Mesenchymal stem cell (in vitro differentiated cells and primary cell): ENCODE results near the gene RASD1.

ENCODE experiments used
- DNase-seq: peaks from one replicate; pipeline ENCODE4 v3.0.0-alpha.2; 2013
- H2AFZ ChIP-seq: one replicate; pipeline ENCODE4 v1.6.1; 2013; ENCODE audit warnings: low read depth, mild to moderate bottlenecking, control low read depth, inconsistent platforms, low read length, moderate library complexity
- H2AK5ac ChIP-seq: 2 replicates; pipeline ENCODE4 v1.6.1; 2013; ENCODE audit warnings: low read length, moderate library complexity, mild to moderate bottlenecking, inconsistent platforms; ENCODE audit not compliant: severe bottlenecking
- H2BK120ac ChIP-seq: one replicate; pipeline ENCODE4 v1.6.1; 2013; ENCODE audit warnings: low read depth, mild to moderate bottlenecking, inconsistent platforms, low read length, moderate library complexity
- H2BK12ac ChIP-seq, 2 experiments: one replicate each; pipeline ENCODE4 v1.6.1; 2013; ENCODE audit warnings: inconsistent platforms in 2 of 2, low read length in 2 of 2, mild to moderate bottlenecking in 2 of 2, moderate library complexity in 2 of 2, control low read depth in 1 of 2
- H2BK15ac ChIP-seq: one replicate; pipeline ENCODE4 v1.6.1; 2013; ENCODE audit warnings: mild to moderate bottlenecking, low read depth, inconsistent platforms; ENCODE audit not compliant: poor library complexity, severe bottlenecking
- H2BK5ac ChIP-seq: 2 replicates; pipeline ENCODE4 v1.6.1; 2013; ENCODE audit warnings: low read depth, mild to moderate bottlenecking, low read length, control low read depth, inconsistent platforms; ENCODE audit not compliant: poor library complexity, severe bottlenecking
- H3K14ac ChIP-seq, 2 experiments: one replicate each; pipeline ENCODE4 v1.6.1; 2013; ENCODE audit warnings: inconsistent platforms in 2 of 2, low read length in 2 of 2, control low read depth in 1 of 2, mild to moderate bottlenecking in 1 of 2, moderate library complexity in 1 of 2
- H3K18ac ChIP-seq, 2 experiments: one replicate each; pipeline ENCODE4 v1.6.1; 2013; ENCODE audit warnings: inconsistent platforms in 2 of 2, low read length in 2 of 2, control low read depth in 1 of 2, low read depth in 1 of 2, mild to moderate bottlenecking in 1 of 2
- H3K23ac ChIP-seq, 2 experiments: one replicate each; pipeline ENCODE4 v1.6.1; 2013; ENCODE audit warnings: inconsistent platforms in 2 of 2, low read length in 2 of 2, mild to moderate bottlenecking in 2 of 2, moderate library complexity in 2 of 2, control low read depth in 1 of 2
- H3K27ac ChIP-seq: 2 replicates; pipeline ENCODE4 v1.5.1; 2013; ENCODE audit warnings: mild to moderate bottlenecking, moderate library complexity, low read length, control low read depth, inconsistent platforms; ENCODE audit not compliant: poor library complexity, severe bottlenecking
- H3K27me3 ChIP-seq, 2 experiments: 2 replicates each; pipeline versions ENCODE4 v1.6.1 to v1.7.0; 2013; ENCODE audit warnings: low read length in 2 of 2, mild to moderate bottlenecking in 2 of 2, moderate library complexity in 2 of 2, control low read depth in 1 of 2, inconsistent platforms in 1 of 2; ENCODE audit not compliant: control insufficient read depth in 1 of 2, insufficient read depth in 1 of 2
- H3K36me3 ChIP-seq, 2 experiments: 2 replicates each; pipeline versions ENCODE4 v1.6.1 to v1.7.0; 2013; ENCODE audit warnings: low read length in 2 of 2, control low read depth in 1 of 2, inconsistent platforms in 1 of 2, low read depth in 1 of 2, mild to moderate bottlenecking in 1 of 2; ENCODE audit not compliant: insufficient read depth in 2 of 2, control insufficient read depth in 1 of 2
- H3K4ac ChIP-seq, 2 experiments: one replicate each; pipeline ENCODE4 v1.6.1; 2013; ENCODE audit warnings: inconsistent platforms in 2 of 2, low read length in 2 of 2, mild to moderate bottlenecking in 2 of 2, moderate library complexity in 2 of 2, control low read depth in 1 of 2, low read depth in 1 of 2
- H3K4me1 ChIP-seq: 2 replicates; pipeline ENCODE4 v1.6.1; 2013; ENCODE audit warnings: low read depth, low read length, control low read depth; ENCODE audit not compliant: control insufficient read depth, insufficient read depth
- H3K4me2 ChIP-seq: 2 replicates; pipeline ENCODE4 v1.6.1; 2013; ENCODE audit warnings: low read length, mild to moderate bottlenecking, inconsistent platforms; ENCODE audit not compliant: poor library complexity, severe bottlenecking
- H3K4me3 ChIP-seq, 2 experiments: 2 replicates each; pipeline versions ENCODE4 v1.5.1 to v1.7.0; 2013; ENCODE audit warnings: low read length in 2 of 2, mild to moderate bottlenecking in 2 of 2, control low read depth in 1 of 2, low read depth in 1 of 2; ENCODE audit not compliant: insufficient read depth in 1 of 2
- H3K79me1 ChIP-seq: replicated peaks from 2 replicates; pipeline ENCODE4 v1.6.1; 2013; ENCODE audit warnings: mild to moderate bottlenecking, control low read depth, low read length, inconsistent platforms; ENCODE audit not compliant: poor library complexity, severe bottlenecking
- H3K9ac ChIP-seq: 2 replicates; pipeline ENCODE4 v1.7.0; 2013; ENCODE audit warnings: mild to moderate bottlenecking, low read length, moderate library complexity
- H3K9me3 ChIP-seq: 2 replicates; pipeline ENCODE4 v1.7.0; 2013; ENCODE audit warnings: mild to moderate bottlenecking, low read length; ENCODE audit not compliant: control insufficient read depth
- H4K8ac ChIP-seq: one replicate; pipeline ENCODE4 v1.6.1; 2013; ENCODE audit warnings: inconsistent platforms, mild to moderate bottlenecking, low read length, moderate library complexity
- H4K91ac ChIP-seq: one replicate; pipeline ENCODE4 v1.6.1; 2013; ENCODE audit warnings: mild to moderate bottlenecking, low read length, inconsistent platforms
- WGBS: methylation state at CpG from one replicate; pipeline ENCODE4 v1.1.7; 2013; ENCODE audit warnings: mixed read lengths; 5-methylcytosine and 5-hydroxymethylcytosine counted together

Gene RASD1

GRCh38 chr17:17446666-17447155, 49.5 kb downstream of the RASD1 start:
- DNase-seq: no peak
- Histone ChIP-seq H2BK5ac (peak overlapping the region; percentile 47), H3K4me1 (peaks cover 18% of the 10 kb centered on the region), H3K9me3 (no peaks in the 10 kb centered on the region), H3K4ac (no peak overlapping the region), H3K18ac (no peak overlapping the region), H2AK5ac (peak overlapping the region; percentile 50), H2AFZ (no peak overlapping the region), H3K14ac (no peak overlapping the region), H3K23ac (no peak overlapping the region), H2BK12ac (no peak overlapping the region), H3K27me3 (peaks cover 5% of the 10 kb centered on the region in 2 experiments), H3K9ac (peak overlapping the region; percentile 21), H2BK120ac (no peak overlapping the region), H3K27ac (peak overlapping the region; percentile 27), H3K36me3 (no peaks in the 10 kb centered on the region), H3K4me3 (no peak overlapping the region), H4K91ac (no peak overlapping the region), H3K79me1 (no peaks in the 10 kb centered on the region), H2BK15ac (no peak overlapping the region), H4K8ac (no peak overlapping the region), H3K4me2 (no peak overlapping the region)
- 75% methylated on average over 4 of the region's 4 CpGs for WGBS

DNA sequence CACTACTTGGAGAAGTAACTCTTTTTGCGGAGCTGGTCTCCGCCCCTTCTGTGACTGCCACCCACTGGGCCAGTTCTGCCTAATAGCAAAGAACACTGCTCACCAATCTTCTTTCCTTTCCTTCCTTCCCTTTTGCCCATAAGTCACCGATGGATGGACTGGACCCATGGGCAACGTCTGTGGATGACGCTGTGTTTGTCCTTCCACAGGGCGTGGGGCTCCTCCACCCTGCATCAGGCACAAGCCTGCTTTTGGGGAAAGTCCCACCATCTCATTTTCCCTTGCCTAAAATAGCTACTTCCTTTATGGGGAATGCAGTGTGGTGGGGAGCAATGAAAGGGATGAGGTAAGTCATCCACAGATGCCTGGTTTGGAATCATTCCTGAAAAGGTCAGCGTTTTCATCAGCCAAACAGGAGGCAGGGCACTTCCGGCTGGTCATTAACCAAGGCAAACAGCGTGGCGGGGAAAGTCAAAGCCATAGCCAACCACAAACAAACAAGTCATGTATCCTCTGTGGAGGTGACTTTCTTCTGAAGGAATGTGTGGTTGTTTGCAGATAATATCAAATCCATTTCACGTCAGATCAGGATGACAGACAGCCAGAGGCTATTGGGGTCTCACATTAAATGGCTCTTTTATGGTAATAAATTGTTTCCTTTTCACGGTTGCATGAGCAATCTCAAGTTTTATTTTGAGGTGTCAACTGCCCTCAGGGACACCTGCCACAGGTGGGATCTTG, 50.1 kb downstream of the RASD1 start:
- Histone ChIP-seq H2AFZ (no peak overlapping the region), H3K23ac (no peak overlapping the region), H2BK12ac (no peak overlapping the region), H3K36me3 (no peaks in the 10 kb centered on the region), H3K79me1 (no peaks in the 10 kb centered on the region), H3K27me3 (peaks cover 5% of the 10 kb centered on the region in 2 experiments), H3K27ac (peak overlapping the region; percentile 50), H3K4ac (no peak overlapping the region), H4K8ac (no peak overlapping the region), H2BK120ac (no peak overlapping the region), H3K18ac (no peak overlapping the region), H3K4me1 (peaks cover 18% of the 10 kb centered on the region), H3K9me3 (no peaks in the 10 kb centered on the region), H3K14ac (peak overlapping the region in 1 of 2 experiments; percentile 4), H2BK5ac (no peak overlapping the region), H3K9ac (peak overlapping the region; percentile 21), H2BK15ac (no peak overlapping the region), H2AK5ac (peak overlapping the region; percentile 50), H3K4me2 (no peak overlapping the region), H3K4me3 (no peak overlapping the region), H4K91ac (no peak overlapping the region)
- peak; percentile 79 for DNase-seq
- 55% methylated on average over 9 of the region's 12 CpGs for WGBS

GRCh38 chr17:17445296-17445924, 50.8 kb downstream of the RASD1 start:
- H3K36me3 ChIP-seq: no peaks in the 10 kb centered on the region
- H3K79me1 ChIP-seq: no peaks in the 10 kb centered on the region
- no peak overlapping the region for H3K4me3 ChIP-seq

More at GRCh38 chr17:17445296-17445924, 50.8 kb downstream of the RASD1 start:
- Histone ChIP-seq H4K8ac (no peak overlapping the region), H2AK5ac (no peak overlapping the region), H3K4ac (no peak overlapping the region), H2BK5ac (no peak overlapping the region), H3K4me1 (peaks cover 21% of the 10 kb centered on the region), H2BK120ac (no peak overlapping the region), H3K23ac (no peak overlapping the region), H3K27ac (peak overlapping the region; percentile 50), H2BK12ac (no peak overlapping the region), H2AFZ (no peak overlapping the region), H3K9ac (peak overlapping the region; percentile 12), H3K18ac (peak overlapping the region in 1 of 2 experiments; percentile 21), H3K9me3 (no peaks in the 10 kb centered on the region), H3K27me3 (peaks cover under 1 to 4% of the 10 kb centered on the region in 2 experiments), H3K4me2 (no peak overlapping the region), H4K91ac (no peak overlapping the region), H2BK15ac (no peak overlapping the region), H3K14ac (no peak overlapping the region)
- no peak for DNase-seq
- WGBS: 50% methylated on average over 8 of the region's 8 CpGs
